CD4-positive, alpha-beta T cell treated with Interleukin-17A for 1 hour (primary cell): ENCODE results near the gene CENPO.
A peak's percentile ranks its signal among the peaks of the same experiment; 100 is the strongest.

Experiments
- DNase-seq: peaks from one replicate; pipeline ENCODE4 v3.0.0-alpha.2; 2020

The CENPO gene, protein sequence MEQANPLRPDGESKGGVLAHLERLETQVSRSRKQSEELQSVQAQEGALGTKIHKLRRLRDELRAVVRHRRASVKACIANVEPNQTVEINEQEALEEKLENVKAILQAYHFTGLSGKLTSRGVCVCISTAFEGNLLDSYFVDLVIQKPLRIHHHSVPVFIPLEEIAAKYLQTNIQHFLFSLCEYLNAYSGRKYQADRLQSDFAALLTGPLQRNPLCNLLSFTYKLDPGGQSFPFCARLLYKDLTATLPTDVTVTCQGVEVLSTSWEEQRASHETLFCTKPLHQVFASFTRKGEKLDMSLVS

DNA sequence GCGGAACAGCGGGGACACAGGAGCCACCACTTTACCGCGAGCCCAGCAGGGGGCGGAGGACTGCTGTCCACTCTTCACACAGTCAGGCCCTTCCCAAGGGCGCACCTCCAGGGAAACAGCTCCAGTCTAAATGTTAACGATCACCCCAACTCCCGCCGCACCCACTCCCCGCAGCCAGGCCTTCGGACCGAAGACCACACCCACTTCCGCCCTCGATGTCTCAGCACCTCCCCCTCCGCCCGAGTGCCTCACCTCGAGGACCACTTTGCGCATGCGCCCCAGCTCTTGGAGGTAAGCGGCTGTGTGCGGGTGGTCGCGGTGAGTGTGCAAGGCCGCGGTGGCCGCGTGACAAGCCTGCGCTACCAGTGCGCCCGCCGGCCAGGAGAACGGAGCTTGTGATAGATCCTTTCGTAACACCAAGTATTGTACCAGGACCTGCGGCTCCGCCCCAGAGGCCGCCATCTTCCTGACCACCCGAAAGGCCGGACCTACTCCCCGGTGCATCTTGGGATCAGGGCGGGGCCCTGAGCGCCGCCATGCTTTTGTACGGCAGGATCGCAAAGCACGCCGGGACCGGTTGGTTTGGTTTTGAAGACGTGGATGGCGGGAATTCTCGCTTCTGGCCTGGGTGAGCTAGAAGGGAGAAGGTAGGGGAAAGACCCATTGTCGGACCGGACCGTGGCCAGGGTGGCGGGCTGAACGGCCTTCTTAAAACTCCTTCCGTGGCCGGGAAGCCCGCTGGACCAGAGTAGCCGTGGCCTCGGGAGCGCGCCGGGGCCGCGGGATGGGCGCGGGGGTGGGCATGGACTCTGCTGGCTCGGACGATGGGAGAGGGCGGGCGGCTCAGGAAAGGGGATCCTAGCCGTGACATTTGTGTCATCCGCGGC lies at the start of gene CENPO, which contains the start of gene PTRHD1:
TSS of gene CENPO (plus strand) at position 552 of the 887 bp plus-strand sequence. CDS start 495 bp downstream, outside the sequence.
TSS of gene PTRHD1 (minus strand) at position 518 of the 887 bp plus-strand sequence. CDS start at position 504, 14 bp downstream.
- peak; percentile 95 for DNase-seq

DNA sequence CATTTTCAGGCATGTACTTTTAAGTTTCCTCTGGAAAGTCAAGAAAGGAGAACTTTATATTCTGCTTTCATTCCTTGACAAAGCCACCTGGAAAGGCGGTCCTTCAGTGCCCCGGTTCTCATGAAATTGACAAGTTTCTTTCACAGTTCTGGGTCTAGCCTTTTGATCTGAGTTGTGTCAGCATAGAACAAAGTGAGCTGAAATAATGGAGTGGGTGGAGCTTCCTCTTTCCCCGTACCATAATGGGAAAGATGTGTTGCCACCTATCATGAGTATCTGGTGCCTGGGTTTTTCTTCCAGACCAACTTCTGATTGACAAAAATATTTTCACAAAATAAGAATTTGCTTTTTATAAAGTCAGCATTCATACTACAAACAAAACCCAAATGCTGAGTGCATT lies 49.3 kb upstream of the CENPO start:
- peak; percentile 14 for DNase-seq

GRCh38 chr2:24744356-24744755 lies 48.9 kb upstream of the CENPO start:
- DNase-seq, result no peak

DNA sequence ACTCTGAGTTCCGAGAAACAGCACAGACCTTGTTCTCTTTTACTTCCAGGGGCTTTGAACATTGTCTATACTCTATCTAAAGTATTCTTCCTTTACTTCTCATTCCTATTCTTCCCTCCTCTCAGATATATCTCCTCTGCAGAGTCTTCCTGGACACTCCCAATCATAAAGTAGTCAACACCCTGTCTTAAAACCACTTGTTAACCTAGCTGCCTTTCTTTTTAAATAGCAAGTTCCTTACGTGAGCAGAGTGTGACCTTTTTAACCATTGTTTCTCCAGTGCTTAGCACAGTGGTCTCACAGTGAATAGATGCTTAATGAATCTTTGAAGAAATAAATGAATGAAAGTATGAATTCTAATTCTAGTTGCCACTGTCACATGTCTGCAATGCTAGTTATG lies 47.4 kb upstream of the CENPO start:
- DNase-seq, result peak; percentile 21

- DNase-seq, result no peak
These were observed 45.9 kb upstream of the CENPO start for GRCh38 chr2:24747299-24747698.

- DNase-seq, result no peak
These were observed 44.0 kb upstream of the CENPO start for GRCh38 chr2:24749069-24749691.

GRCh38 chr2:24754985-24755705 lies 38.1 kb upstream of the CENPO start:
- DNase-seq, result no peak

GRCh38 chr2:24756789-24757188 lies 36.4 kb upstream of the CENPO start:
- no peak for DNase-seq

DNA sequence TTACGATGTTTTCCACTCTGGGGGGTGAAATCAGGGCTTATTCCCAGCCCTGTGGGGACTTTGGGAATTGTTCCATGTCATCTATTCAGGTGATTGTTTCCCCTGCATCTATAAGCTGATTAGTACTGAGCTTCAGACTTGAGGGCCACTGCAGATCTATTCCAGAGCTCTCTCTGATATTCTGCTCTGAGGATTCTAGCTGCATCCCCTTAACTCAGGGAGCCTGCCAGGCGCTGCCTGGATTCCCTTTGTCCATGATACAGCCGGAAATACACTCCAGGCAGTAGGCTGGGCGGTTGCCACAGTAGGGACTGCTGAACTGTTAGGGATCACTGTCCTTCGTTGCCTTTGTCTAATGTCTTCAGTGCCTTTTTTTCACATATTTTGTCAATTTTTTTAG lies 31.4 kb upstream of the CENPO start:
- no peak for DNase-seq

DNA sequence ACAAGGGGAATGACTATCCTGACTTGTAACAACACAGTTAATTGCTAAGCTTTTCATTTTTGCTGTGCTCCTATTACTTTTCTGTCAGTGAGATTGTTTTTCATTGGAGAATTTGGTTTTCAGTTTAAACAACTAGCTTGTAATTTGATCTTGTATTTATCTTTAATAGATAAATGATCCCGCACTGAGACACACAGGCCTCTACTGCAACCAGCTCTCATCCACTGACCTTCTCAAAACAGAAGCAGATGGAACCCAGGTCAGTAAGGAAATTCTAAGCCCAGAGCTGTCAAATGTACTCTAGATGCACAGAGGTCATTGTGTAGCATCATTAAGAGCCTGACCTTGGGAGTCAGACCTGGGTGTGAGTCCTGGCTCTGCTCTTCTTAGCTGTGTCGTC lies 30.7 kb upstream of the CENPO start:
- DNase-seq, result no peak

GRCh38 chr2:24763843-24764242 lies 29.4 kb upstream of the CENPO start:
- no peak for DNase-seq

DNA sequence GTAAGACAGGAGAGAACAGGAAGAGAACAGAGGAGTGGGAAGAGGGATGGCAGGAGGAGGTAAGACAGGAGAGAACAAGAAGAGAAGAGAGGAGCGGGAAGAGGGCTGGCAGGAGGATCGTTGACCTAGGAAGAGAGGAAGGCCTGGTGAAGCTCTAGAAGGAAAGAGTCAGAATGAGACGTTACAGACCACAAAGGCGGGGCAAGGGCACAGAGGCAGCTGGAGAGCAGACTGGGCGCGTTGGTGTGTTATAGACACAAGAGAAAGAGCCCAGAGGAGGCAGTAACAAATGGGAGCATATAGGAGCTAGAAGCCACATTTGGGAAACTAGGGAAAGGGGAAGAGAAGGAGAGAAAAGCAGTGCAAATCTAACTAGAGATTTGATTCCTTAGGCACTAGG lies 26.6 kb upstream of the CENPO start:
- DNase-seq, result no peak

DNA sequence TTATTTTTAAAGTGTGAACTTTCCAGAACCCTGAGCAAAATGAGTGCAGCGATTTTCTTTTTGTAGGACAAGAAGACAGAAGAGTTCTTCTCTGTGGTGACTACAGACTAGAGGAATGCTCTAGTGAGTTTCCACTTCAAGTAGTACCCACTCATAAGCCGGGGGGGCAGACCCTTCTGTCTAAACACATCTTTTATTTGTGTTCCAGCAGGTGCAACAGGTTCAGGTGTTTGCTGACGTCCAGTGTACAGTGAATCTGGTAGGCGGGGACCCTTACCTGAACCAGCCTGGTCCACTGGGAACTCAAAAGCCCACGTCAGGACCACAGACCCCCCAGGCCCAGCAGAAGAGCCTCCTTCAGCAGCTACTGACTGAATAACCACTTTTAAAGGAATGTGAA lies 25.2 kb upstream of the CENPO start:
- no peak for DNase-seq

GRCh38 chr2:24768601-24769000 lies 24.6 kb upstream of the CENPO start:
- no peak for DNase-seq

GRCh38 chr2:24771061-24771460 lies 22.2 kb upstream of the CENPO start:
- DNase-seq, result no peak

DNA sequence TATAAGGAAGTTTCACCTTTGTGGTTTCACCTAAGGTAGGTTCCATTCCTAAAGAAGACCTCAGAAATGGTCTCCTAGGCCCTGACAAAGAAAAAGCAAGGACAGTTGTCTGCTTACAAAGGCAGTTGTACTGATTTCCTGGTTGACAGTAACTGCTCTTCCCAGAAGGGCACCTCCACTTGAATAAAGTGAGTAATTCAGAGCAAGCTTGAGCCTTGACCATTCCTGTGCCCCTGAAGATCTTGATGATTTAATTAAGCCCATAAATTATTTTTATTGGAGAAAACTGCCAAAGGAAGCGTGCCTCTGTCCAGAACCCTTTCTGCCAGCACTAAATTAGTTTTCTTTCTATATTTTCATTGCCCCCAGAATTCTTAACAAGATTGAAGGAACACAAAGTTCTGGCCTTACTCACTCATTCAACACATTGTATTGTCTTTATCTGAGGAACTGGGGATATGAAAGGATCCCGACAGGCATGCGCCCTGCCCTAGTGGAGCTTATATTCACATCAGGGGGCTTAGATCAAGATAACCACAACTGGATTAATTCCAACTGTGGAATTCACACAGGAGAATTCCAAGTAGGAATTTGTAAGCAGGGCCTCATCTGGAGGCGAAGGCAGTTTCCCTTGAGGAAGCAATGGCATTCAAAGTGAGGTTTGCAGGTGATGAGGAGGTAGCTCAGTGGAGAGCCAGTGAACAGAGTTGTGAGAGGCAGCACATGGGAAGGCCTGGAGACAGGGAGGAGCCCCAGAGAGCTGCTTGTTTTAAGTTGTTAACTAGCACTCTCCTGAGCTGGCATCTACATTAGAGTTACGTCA lies 21.2 kb upstream of the CENPO start:
- no peak for DNase-seq

- no peak for DNase-seq
These were observed 18.9 kb upstream of the CENPO start for GRCh38 chr2:24774373-24774772.

GRCh38 chr2:24779116-24779515 lies 14.1 kb upstream of the CENPO start:
- no peak for DNase-seq

GRCh38 chr2:24783641-24784040 lies 9.6 kb upstream of the CENPO start:
- no peak for DNase-seq

DNA sequence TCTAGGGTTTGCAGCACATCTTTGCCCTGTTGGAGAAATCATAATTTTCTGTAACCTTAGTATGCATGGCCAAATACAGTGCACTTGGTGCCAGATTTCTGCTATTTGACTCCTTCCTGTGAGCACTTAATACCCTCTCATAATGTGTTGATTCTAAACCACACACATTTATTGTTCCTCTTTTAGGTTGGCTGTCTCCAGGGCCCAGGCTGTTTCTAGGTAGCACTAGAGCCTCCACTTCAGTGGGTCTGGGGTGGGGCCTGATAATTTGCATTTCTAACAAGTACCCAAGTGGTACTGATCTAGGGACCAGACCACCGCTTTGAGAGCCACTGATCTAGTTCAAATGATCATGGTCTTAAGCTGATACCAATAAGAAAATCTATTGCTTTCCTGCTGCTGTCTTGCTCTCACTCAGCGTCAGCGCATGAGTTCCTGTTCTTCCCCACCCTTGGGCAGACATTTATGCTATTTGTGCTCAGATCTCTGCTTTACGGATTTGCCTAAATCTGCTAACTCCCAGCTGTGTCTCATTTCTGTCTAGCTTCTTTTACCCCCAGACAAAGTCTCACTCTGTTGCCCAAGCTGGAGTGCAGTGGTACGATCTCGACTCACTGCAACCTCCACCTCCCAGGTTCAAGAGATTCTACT lies 7.4 kb upstream of the CENPO start:
- DNase-seq, result no peak

- DNase-seq, result no peak
These were observed 5.7 kb upstream of the CENPO start for GRCh38 chr2:24787532-24787931.
